SK-N-SH treated with all-trans-retinoic acid at 6 μM for 48 hours (cell line): ENCODE results near the gene FBXO42.

Experiments
- ARNTL ChIP-seq: fragments of 450-650 bp; formaldehyde crosslinking; IDR thresholded peaks from 2 replicates; pipeline ENCODE4 v1.5.0; 2020; ENCODE audit warnings: low read depth, mild to moderate bottlenecking, moderate library complexity, borderline replicate concordance
- ESRRG ChIP-seq: fragments of 250-450 bp; sonication (Bioruptor Pico); IDR thresholded peaks from 2 replicates; pipeline ENCODE4 v1.6.1; 2021; ENCODE audit warnings: mild to moderate bottlenecking
- GLIS3 ChIP-seq: fragments of 250-450 bp; sonication (Bioruptor Pico); IDR thresholded peaks from 2 replicates; pipeline ENCODE4 v1.5.0; 2020; ENCODE audit warnings: mild to moderate bottlenecking, moderate library complexity
- ISL1 ChIP-seq: fragments of 250-450 bp; sonication (Bioruptor Pico); IDR thresholded peaks from 2 replicates; pipeline ENCODE4 v2.1.2; 2022; ENCODE audit warnings: mild to moderate bottlenecking, moderate library complexity
- PPARA ChIP-seq: fragments of 250-450 bp; sonication (Bioruptor Pico); IDR thresholded peaks from 2 replicates; pipeline ENCODE4 v1.5.0; 2020; ENCODE audit warnings: mild to moderate bottlenecking, borderline replicate concordance
- RARB ChIP-seq: fragments of 250-450 bp; sonication (Bioruptor Pico); IDR thresholded peaks from 2 replicates; pipeline ENCODE4 v1.8.0; 2021; ENCODE audit warnings: mild to moderate bottlenecking, moderate library complexity
- SNAI2 ChIP-seq: fragments of 250-450 bp; sonication (Bioruptor Pico); IDR thresholded peaks from 2 replicates; pipeline ENCODE4 v1.5.0; 2020; ENCODE audit warnings: mild to moderate bottlenecking, moderate library complexity
- TCF4 ChIP-seq: fragments of 250-450 bp; sonication (Bioruptor Pico); IDR thresholded peaks from 2 replicates; pipeline ENCODE4 v1.8.0; 2021; ENCODE audit warnings: mild to moderate bottlenecking, moderate library complexity, borderline replicate concordance
- TOX ChIP-seq: fragments of 250-450 bp; sonication (Bioruptor Pico); IDR thresholded peaks from 2 replicates; pipeline ENCODE4 v1.8.0; 2021; ENCODE audit warnings: mild to moderate bottlenecking, moderate library complexity, borderline replicate concordance
- ZFP3 ChIP-seq: fragments of 250-450 bp; sonication (Bioruptor Pico); IDR thresholded peaks from 2 replicates; pipeline ENCODE4 v1.5.0; 2020; ENCODE audit warnings: mild to moderate bottlenecking, moderate library complexity
- ZNF565 ChIP-seq: fragments of 450-650 bp; formaldehyde crosslinking; conservative IDR thresholded peaks from 2 replicates; pipeline ENCODE4 v1.5.0; 2020; ENCODE audit warnings: low read depth, mild to moderate bottlenecking, moderate library complexity
- TF ChIP-seq, protein P1 (sequence below): fragments of 250-450 bp; sonication (Bioruptor Pico); IDR thresholded peaks from 2 replicates; pipeline ENCODE4 v1.8.0; 2020; ENCODE audit warnings: mild to moderate bottlenecking, moderate library complexity, borderline replicate concordance
- TF ChIP-seq, protein P2 (sequence below): fragments of 250-450 bp; sonication (Bioruptor Pico); IDR thresholded peaks from 2 replicates; pipeline ENCODE4 v1.8.0; 2021; ENCODE audit warnings: low read depth, mild to moderate bottlenecking, moderate library complexity, borderline replicate concordance

DNA sequence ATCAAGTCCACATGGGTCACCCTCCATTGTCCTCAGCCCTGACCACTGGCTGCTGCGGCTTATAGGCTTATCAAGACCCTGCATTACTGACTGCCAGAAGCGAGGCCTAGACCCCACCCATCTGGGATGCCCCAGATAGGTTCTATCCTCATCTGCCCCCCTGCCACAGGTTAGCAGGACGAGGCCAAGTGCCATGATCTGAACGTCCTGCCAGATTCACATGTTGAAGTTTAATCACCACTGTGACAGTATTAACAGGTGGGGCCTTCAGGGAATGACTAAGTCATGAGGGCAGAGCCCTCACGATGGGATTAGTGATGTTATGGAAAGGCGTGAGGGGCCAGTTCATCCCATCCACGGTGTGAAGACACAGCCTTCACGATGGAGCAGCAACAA lies 109.1 kb downstream of the FBXO42 start:
- TF ChIP-seq TCF4 (CRISPR knock-in tag) (no peak), ISL1 (CRISPR knock-in tag) (no peak), RARB (CRISPR knock-in tag) (no peak), ESRRG (CRISPR knock-in tag) (no peak), ZFP3 (no peak), ARNTL (no peak), TOX (CRISPR knock-in tag) (no peak), PPARA (no peak), ZNF565 (no peak), GLIS3 (no peak), SNAI2 (CRISPR knock-in tag) (no peak)
- TF ChIP-seq, protein P1, sequence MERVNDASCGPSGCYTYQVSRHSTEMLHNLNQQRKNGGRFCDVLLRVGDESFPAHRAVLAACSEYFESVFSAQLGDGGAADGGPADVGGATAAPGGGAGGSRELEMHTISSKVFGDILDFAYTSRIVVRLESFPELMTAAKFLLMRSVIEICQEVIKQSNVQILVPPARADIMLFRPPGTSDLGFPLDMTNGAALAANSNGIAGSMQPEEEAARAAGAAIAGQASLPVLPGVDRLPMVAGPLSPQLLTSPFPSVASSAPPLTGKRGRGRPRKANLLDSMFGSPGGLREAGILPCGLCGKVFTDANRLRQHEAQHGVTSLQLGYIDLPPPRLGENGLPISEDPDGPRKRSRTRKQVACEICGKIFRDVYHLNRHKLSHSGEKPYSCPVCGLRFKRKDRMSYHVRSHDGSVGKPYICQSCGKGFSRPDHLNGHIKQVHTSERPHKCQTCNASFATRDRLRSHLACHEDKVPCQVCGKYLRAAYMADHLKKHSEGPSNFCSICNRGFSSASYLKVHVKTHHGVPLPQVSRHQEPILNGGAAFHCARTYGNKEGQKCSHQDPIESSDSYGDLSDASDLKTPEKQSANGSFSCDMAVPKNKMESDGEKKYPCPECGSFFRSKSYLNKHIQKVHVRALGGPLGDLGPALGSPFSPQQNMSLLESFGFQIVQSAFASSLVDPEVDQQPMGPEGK (CRISPR knock-in tag) = no peak
- TF ChIP-seq, protein P2, sequence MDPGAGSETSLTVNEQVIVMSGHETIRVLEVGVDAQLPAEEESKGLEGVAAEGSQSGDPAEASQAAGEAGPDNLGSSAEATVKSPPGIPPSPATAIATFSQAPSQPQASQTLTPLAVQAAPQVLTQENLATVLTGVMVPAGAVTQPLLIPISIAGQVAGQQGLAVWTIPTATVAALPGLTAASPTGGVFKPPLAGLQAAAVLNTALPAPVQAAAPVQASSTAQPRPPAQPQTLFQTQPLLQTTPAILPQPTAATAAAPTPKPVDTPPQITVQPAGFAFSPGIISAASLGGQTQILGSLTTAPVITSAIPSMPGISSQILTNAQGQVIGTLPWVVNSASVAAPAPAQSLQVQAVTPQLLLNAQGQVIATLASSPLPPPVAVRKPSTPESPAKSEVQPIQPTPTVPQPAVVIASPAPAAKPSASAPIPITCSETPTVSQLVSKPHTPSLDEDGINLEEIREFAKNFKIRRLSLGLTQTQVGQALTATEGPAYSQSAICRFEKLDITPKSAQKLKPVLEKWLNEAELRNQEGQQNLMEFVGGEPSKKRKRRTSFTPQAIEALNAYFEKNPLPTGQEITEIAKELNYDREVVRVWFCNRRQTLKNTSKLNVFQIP = no peak
